ENCODE measurements around the gene MPL.

- TF ChIP-seq CTCF (IDR thresholded peaks at IDR 0.05) (no peak), EP300 (IDR thresholded peaks at IDR 0.05) (no peak), POLR2A (IDR thresholded peaks at IDR 0.05) (peak in 2 of 4 donors; percentile 48 to 51), POLR2AphosphoS5 (IDR thresholded peaks at IDR 0.05) (peak; percentile 71 to 93 (median 92))
Observed at GRCh38 chr1:43389326-43390313, 52.0 kb downstream of the MPL start, which contains the start of the genes MED8 and SZT2.
